ENCODE measurements around the gene GABBR2. TPM values are rescaled to one million over a fixed set of nuclear protein-coding genes. Genes with fewer than 3 reads are reported as not detected.

GABBR2 gene
- total RNA-seq, 1 donor from 2014 or later = 6.4 TPM

- Mint-ChIP-seq H3K9me3 (peaks cover 5% of the 10 kb centered on the region), H3K36me3 (no peaks in the 10 kb centered on the region), H3K4me1 (ENCODE audit: unreplicated experiment) (peaks cover 4% of the 10 kb centered on the region), H3K4me3 (no peak overlapping the region), H3K27me3 (peaks cover 24% of the 10 kb centered on the region), H3K27ac (no peak overlapping the region)
- no peak for DNase-seq (ENCODE audit: extremely low spot score, unreplicated experiment)
- TF ChIP-seq, protein P1, sequence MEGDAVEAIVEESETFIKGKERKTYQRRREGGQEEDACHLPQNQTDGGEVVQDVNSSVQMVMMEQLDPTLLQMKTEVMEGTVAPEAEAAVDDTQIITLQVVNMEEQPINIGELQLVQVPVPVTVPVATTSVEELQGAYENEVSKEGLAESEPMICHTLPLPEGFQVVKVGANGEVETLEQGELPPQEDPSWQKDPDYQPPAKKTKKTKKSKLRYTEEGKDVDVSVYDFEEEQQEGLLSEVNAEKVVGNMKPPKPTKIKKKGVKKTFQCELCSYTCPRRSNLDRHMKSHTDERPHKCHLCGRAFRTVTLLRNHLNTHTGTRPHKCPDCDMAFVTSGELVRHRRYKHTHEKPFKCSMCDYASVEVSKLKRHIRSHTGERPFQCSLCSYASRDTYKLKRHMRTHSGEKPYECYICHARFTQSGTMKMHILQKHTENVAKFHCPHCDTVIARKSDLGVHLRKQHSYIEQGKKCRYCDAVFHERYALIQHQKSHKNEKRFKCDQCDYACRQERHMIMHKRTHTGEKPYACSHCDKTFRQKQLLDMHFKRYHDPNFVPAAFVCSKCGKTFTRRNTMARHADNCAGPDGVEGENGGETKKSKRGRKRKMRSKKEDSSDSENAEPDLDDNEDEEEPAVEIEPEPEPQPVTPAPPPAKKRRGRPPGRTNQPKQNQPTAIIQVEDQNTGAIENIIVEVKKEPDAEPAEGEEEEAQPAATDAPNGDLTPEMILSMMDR (conservative IDR thresholded peaks at IDR 0.05) = no peak
Measured at GRCh38 chr9:98575379-98576346, 133.1 kb downstream of the GABBR2 start.

DNA sequence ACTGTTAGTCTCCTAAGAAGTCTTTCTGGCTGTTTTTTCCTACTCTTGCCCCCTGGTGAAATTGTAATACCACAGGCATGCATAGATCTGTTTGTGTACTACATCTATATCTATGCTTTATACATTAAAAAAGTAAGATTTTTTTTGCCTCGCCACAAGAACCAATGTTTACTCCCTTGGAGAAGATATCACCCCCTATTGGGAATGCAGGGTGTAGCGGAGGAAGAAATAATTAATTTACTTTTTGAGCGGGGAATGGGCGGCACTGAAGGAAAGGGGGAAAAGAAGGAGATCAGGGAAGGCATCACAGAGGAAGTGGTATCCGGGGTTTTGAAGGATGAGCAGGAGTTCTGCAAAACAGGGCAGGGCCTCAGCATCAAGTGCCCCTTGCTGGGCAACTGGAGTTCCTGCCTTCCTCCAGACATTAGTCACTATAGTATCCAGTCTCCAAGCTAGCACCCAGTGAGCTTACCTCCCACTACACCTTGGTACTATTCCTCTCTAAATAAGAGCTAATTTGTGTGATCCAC is 134.9 kb downstream of the GABBR2 start:
- no peak overlapping the region for H3K4me3 Mint-ChIP-seq
- DNase-seq (ENCODE audit: extremely low spot score, unreplicated experiment) = no peak
- H3K36me3 Mint-ChIP-seq = no peaks in the 10 kb centered on the region
- H3K9me3 Mint-ChIP-seq = peaks cover 5% of the 10 kb centered on the region
- peaks cover 4% of the 10 kb centered on the region for H3K4me1 Mint-ChIP-seq (ENCODE audit: unreplicated experiment)
- no peak overlapping the region for H3K27ac Mint-ChIP-seq
- H3K27me3 Mint-ChIP-seq = peaks cover 17% of the 10 kb centered on the region
- TF ChIP-seq, protein P1 (conservative IDR thresholded peaks at IDR 0.05) = no peak

DNA sequence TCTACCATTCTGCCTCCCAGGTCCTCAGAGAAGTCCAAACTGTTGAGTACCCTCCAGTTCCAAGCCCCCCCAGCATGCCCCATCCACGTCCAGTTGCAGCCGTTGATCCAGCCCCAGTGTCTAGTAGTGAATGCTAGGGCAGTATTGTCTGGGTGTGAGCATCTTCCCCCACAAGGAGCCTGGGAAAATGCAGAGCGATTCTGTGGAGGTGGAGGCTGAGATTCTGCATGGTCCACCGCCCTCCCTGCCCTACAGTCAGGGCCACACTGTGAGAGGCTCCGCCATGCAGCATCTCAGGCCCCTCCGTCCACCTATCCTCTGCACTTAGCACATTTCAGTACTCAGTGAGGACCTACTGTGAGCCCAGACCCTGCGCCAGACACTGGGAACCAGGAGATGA is 135.9 kb downstream of the GABBR2 start:
- Mint-ChIP-seq H3K4me3 (no peak overlapping the region), H3K27ac (no peak overlapping the region), H3K9me3 (peaks cover 5% of the 10 kb centered on the region), H3K27me3 (peaks cover 11% of the 10 kb centered on the region), H3K4me1 (ENCODE audit: unreplicated experiment) (peaks cover 4% of the 10 kb centered on the region), H3K36me3 (no peaks in the 10 kb centered on the region)
- TF ChIP-seq, protein P1 (conservative IDR thresholded peaks at IDR 0.05) = no peak
- DNase-seq (ENCODE audit: extremely low spot score, unreplicated experiment) = no peak

- Mint-ChIP-seq H3K27me3 (peaks cover 7% of the 10 kb centered on the region), H3K36me3 (no peaks in the 10 kb centered on the region), H3K4me3 (no peak overlapping the region), H3K27ac (no peak overlapping the region), H3K4me1 (ENCODE audit: unreplicated experiment) (peaks cover 4% of the 10 kb centered on the region), H3K9me3 (peaks cover 5% of the 10 kb centered on the region)
- TF ChIP-seq, protein P1 (conservative IDR thresholded peaks at IDR 0.05) = no peak
- no peak for DNase-seq (ENCODE audit: extremely low spot score, unreplicated experiment)
Measured at GRCh38 chr9:98572054-98572627, 136.6 kb downstream of the GABBR2 start.

DNA sequence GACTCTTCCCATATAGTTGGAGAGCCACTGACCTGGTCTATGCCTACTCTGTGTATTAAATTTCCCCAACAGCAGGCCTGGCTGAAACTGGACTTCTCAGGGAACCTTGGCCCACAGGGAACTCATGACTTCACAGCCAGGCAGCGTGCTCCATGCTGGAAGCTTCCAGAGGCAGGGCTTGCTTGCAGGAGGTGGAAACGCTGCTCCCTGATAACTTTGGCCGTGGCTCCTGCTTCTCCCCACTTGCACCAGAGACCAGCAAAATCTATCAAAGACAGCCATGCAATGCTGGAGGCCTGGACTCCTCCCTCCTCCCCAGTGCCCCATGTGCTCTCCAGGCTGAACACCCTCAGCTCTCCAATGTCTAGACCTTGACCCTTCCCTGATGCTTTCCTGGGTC is 137.1 kb downstream of the GABBR2 start:
- no peak for DNase-seq (ENCODE audit: extremely low spot score, unreplicated experiment)
- TF ChIP-seq, protein P1 (conservative IDR thresholded peaks at IDR 0.05) = no peak
- Mint-ChIP-seq H3K9me3 (peaks cover 5% of the 10 kb centered on the region), H3K4me1 (ENCODE audit: unreplicated experiment) (peaks cover 4% of the 10 kb centered on the region), H3K36me3 (no peaks in the 10 kb centered on the region), H3K4me3 (no peak overlapping the region), H3K27me3 (peaks cover 7% of the 10 kb centered on the region), H3K27ac (no peak overlapping the region)

All from type B pancreatic cell (in vitro differentiated cells).